CD4-positive, alpha-beta memory T cell (primary cell): ENCODE results near the gene ACOT4. TPM values are rescaled to one million over a fixed set of nuclear protein-coding genes. Genes with fewer than 3 reads are reported as not detected.

Experiments
- CTCF ChIA-PET: fragments of 350-600 bp; sonication (Branson Sonifier 250); formaldehyde crosslinking; loops from one replicate; lab custom pipeline; 2021; ENCODE audit warnings: inconsistent platforms; ENCODE audit not compliant: partially characterized antibody; lab: Charles Lee
- POLR2A ChIA-PET: fragments of 350-600 bp; sonication (Branson Sonifier 250); formaldehyde crosslinking; loops from one replicate; lab custom pipeline; 2021; ENCODE audit not compliant: partially characterized antibody; lab: Charles Lee
- DNase-seq, 5 donors: peaks; one replicate each; pipeline versions ENCODE4 v3.0.0 to v3.0.0-alpha.2; 2020 to 2022; ENCODE audit warnings: mixed read lengths in 1 of 5
- H3K27ac ChIP-seq: one replicate; pipeline ENCODE4 v1.7.0; 2013; ENCODE audit warnings: low read depth, low read length
- H3K27me3 ChIP-seq: 2 replicates; pipeline ENCODE4 v1.7.0; 2013; ENCODE audit warnings: mild to moderate bottlenecking, low read length, moderate library complexity; ENCODE audit not compliant: insufficient read depth
- H3K36me3 ChIP-seq: 2 replicates; pipeline ENCODE4 v1.7.0; 2013; ENCODE audit warnings: mild to moderate bottlenecking, low read length, moderate library complexity; ENCODE audit not compliant: insufficient read depth
- H3K4me1 ChIP-seq: 2 replicates; pipeline ENCODE4 v1.7.0; 2013; ENCODE audit warnings: mild to moderate bottlenecking, low read length, moderate library complexity; ENCODE audit not compliant: insufficient read depth
- H3K4me3 ChIP-seq, 2 donors: one replicate each; pipeline ENCODE4 v1.7.0; 2013; ENCODE audit warnings: low read length in 2 of 2, mild to moderate bottlenecking in 1 of 2
- H3K9me3 ChIP-seq, 2 donors: one replicate each; pipeline ENCODE4 v1.7.0; 2013; ENCODE audit warnings: low read length in 2 of 2, control low read depth in 1 of 2; ENCODE audit not compliant: control insufficient read depth in 1 of 2
- H3K27ac Mint-ChIP-seq, 7 donors: one replicate each; pipeline ENCODE4 v1.8.0; 2020 to 2021; ENCODE audit warnings: mixed read lengths in 7 of 7, mild to moderate bottlenecking in 6 of 7, inconsistent platforms in 3 of 7, moderate library complexity in 3 of 7
- H3K27me3 Mint-ChIP-seq, 2 donors: one replicate each; pipeline ENCODE4 v1.8.0; 2020 to 2021; ENCODE audit warnings: mixed read lengths in 2 of 2
- H3K36me3 Mint-ChIP-seq, 2 donors: one replicate each; pipeline ENCODE4 v1.8.0; 2020 to 2021; ENCODE audit warnings: mixed read lengths in 2 of 2, inconsistent platforms in 1 of 2, mild to moderate bottlenecking in 1 of 2
- H3K4me1 Mint-ChIP-seq, 4 donors: one replicate each; pipeline ENCODE4 v1.8.0; 2020 to 2021; ENCODE audit warnings: mixed read lengths in 4 of 4, mild to moderate bottlenecking in 1 of 4
- H3K4me3 Mint-ChIP-seq, 8 donors: one replicate each; pipeline ENCODE4 v1.8.0; 2020 to 2021; ENCODE audit warnings: mixed read lengths in 8 of 8, mild to moderate bottlenecking in 7 of 8, moderate library complexity in 6 of 8, inconsistent platforms in 3 of 8
- H3K9me3 Mint-ChIP-seq, 8 donors: one replicate each; pipeline ENCODE4 v1.8.0; 2020 to 2021; ENCODE audit warnings: mixed read lengths in 8 of 8, mild to moderate bottlenecking in 5 of 8, inconsistent platforms in 3 of 8, moderate library complexity in 1 of 8
- intact Hi-C: fragments of 100-400 bp; cut with micrococcal nuclease; formaldehyde crosslinking; loops from one replicate; pipeline ENCODE4 v1.15.1; 2023
- polyA plus RNA-seq, 2 donors: library from polyadenylated mRNA; unstranded; fragments of 300-500 nt; fragmentation: Illumina TruSeq; gene quantifications; one replicate each; pipeline ENCODE4 v1.2.3, GENCODE V29; 2021
- total RNA-seq, 2 experiments: library from RNA; stranded (reverse); gene quantifications; one replicate each; pipeline ENCODE4 v1.2.3, GENCODE V29; 2021

ACOT4 gene
- total and polyA plus RNA-seq, 4 experiments from 2014 or later, result 1.2 to 8.1 (median 3.3) TPM

GRCh38 chr14:73640796-73641365, 49.2 kb downstream of the ACOT4 start:
- Histone ChIP-seq H3K4me1 (peaks cover 10% of the 10 kb centered on the region), H3K27me3 (no peaks in the 10 kb centered on the region), H3K9me3 (no peaks in the 10 kb centered on the region), H3K36me3 (no peaks in the 10 kb centered on the region), H3K4me3 (no peak overlapping the region), H3K27ac (no peak overlapping the region)
- Mint-ChIP-seq H3K27me3 (no peaks in the 10 kb centered on the region), H3K27ac (peak overlapping the region in 1 of 7 donors; percentile 37), H3K36me3 (peaks cover 0 to 4% of the 10 kb centered on the region in 2 donors), H3K9me3 (no peaks in the 10 kb centered on the region), H3K4me1 (peaks cover 11 to 17% (median 16%) of the 10 kb centered on the region in 4 donors), H3K4me3 (no peak overlapping the region)
- intact Hi-C loops, result no loop called here
- no peak for DNase-seq
- ChIA-PET CTCF (interaction anchor here (1.5 kb wide), 1 partner anchor 70 kb away, joined by 4 read pairs; no protein-coding TSS in a partner anchor), POLR2A (no interaction called here)

GRCh38 chr14:73644531-73645247, 53.0 kb downstream of the ACOT4 start, which contains the start of gene DNAL1:
Gene DNAL1 (plus strand): TSS chr14:73644986. CDS start chr14:73645040, 54 bp downstream.
- peak; percentile 88 to 90 (median 89) for DNase-seq
- H3K27me3 ChIP-seq, result no peaks in the 10 kb centered on the region
- CTCF ChIA-PET, result interaction anchor here (0.8 to 2.3 kb wide), 6 partner anchors 12 to 181 kb away, joined by 3 to 18 read pairs (median 4); no protein-coding TSS in a partner anchor
- POLR2A ChIA-PET, result interaction anchor here (0.5 to 2.6 kb wide), 13 partner anchors 9 to 509 kb away, joined by 3 to 17 read pairs (median 4); partner anchors contain the start of genes ACOT2, ACOT4, ACOT6 and PSEN1
- Mint-ChIP-seq H3K27me3 (no peaks in the 10 kb centered on the region), H3K27ac (peak within 1 kb of the TSS; percentile 76 to 97 (median 97)), H3K4me1 (peaks cover 11 to 19% (median 17%) of the 10 kb centered on the region in 4 donors), H3K4me3 (peak within 1 kb of the TSS; percentile 89 to 99 (median 95)), H3K9me3 (no peaks in the 10 kb centered on the region), H3K36me3 (peaks cover 0 to 4% of the 10 kb centered on the region in 2 donors)
- peak within 1 kb of the TSS; percentile 73 to 81 for H3K4me3 ChIP-seq
- H3K36me3 ChIP-seq, result no peaks in the 10 kb centered on the region
- no peaks in the 10 kb centered on the region for H3K9me3 ChIP-seq
- H3K27ac ChIP-seq, result peak within 1 kb of the TSS; percentile 64
- intact Hi-C loops, result loop anchor here (1.0 kb wide), 1 partner anchor 70 kb away; the partner anchor contains the start of gene PNMA1
- peaks cover 11% of the 10 kb centered on the region for H3K4me1 ChIP-seq

- H3K36me3 Mint-ChIP-seq, result peaks cover 0 to 4% of the 10 kb centered on the region in 2 donors
- peak overlapping the region; percentile 89 to 99 (median 95) for H3K4me3 Mint-ChIP-seq
- ChIA-PET POLR2A (interaction anchor here (0.9 to 2.6 kb wide), 9 partner anchors 9 to 587 kb away, joined by 3 to 17 read pairs (median 8); partner anchors contain the start of genes ACOT2, ACOT4, ACOT6 and RBM25), CTCF (interaction anchor here (0.8 to 2.3 kb wide), 5 partner anchors 12 to 181 kb away, joined by 3 to 18 read pairs (median 4); no protein-coding TSS in a partner anchor)
- peak overlapping the region; percentile 76 to 97 (median 97) for H3K27ac Mint-ChIP-seq
- H3K9me3 Mint-ChIP-seq, result no peaks in the 10 kb centered on the region
- H3K27ac ChIP-seq, result peak overlapping the region; percentile 64
- H3K27me3 ChIP-seq, result no peaks in the 10 kb centered on the region
- intact Hi-C loops, result no loop called here
- no peaks in the 10 kb centered on the region for H3K27me3 Mint-ChIP-seq
- no peak for DNase-seq
- H3K4me1 ChIP-seq, result peaks cover 11% of the 10 kb centered on the region
- H3K9me3 ChIP-seq, result no peaks in the 10 kb centered on the region
- H3K36me3 ChIP-seq, result no peaks in the 10 kb centered on the region
- H3K4me1 Mint-ChIP-seq, result peaks cover 11 to 19% (median 17%) of the 10 kb centered on the region in 4 donors
- peak overlapping the region; percentile 73 to 81 for H3K4me3 ChIP-seq
Observed at GRCh38 chr14:73645248-73645610, 53.6 kb downstream of the ACOT4 start.

Other genes with a start within 250 kb of the ACOT4 start
- gene NUMB, start 133.3 kb upstream of the ACOT4 start, total RNA-seq, result 10 to 100 TPM; 45.3 to 47.3 TPM
- gene NUMB, start 133.3 kb upstream of the ACOT4 start, polyA plus RNA-seq, result 10 to 100 TPM; 31.1 to 46.1 TPM
- gene RIOX1, start 100.9 kb upstream of the ACOT4 start, total RNA-seq, result 10 to 100 TPM; 34.8 to 37.0 TPM
- gene RIOX1, start 100.9 kb upstream of the ACOT4 start, polyA plus RNA-seq, result 10 to 100 TPM; 19.9 to 39.2 TPM
- 1 to 10 TPM; 2.1 to 2.7 TPM for gene ACOT1, start 54.7 kb upstream of the ACOT4 start, total RNA-seq
- gene ACOT1, start 54.7 kb upstream of the ACOT4 start, polyA plus RNA-seq, result 1 to 10 TPM; 3.6 to 7.1 TPM
- under 1 TPM in 1 of 2 experiments, not detected in 1; 0.09 TPM for gene HEATR4, start 32.9 kb upstream of the ACOT4 start, total RNA-seq
- under 1 TPM in 1 of 2 donors, not detected in 1; 0.64 TPM for gene HEATR4, start 32.9 kb upstream of the ACOT4 start, polyA plus RNA-seq
- gene ACOT2, start 22.7 kb upstream of the ACOT4 start, total RNA-seq, result 1 to 10 TPM; 9.4 to 9.9 TPM
- gene ACOT2, start 22.7 kb upstream of the ACOT4 start, polyA plus RNA-seq, result 10 to 100 TPM; 24.9 to 36.4 TPM
- gene ACOT6, start 20.6 kb downstream of the ACOT4 start, total RNA-seq, result not detected
- gene ACOT6, start 20.6 kb downstream of the ACOT4 start, polyA plus RNA-seq, result not detected
- 1 to 10 TPM; 5.4 to 7.8 TPM for gene DNAL1, start 53.1 kb downstream of the ACOT4 start, total RNA-seq
- gene DNAL1, start 53.1 kb downstream of the ACOT4 start, polyA plus RNA-seq, result 1 to 10 TPM; 8.4 to 8.6 TPM
- 10 to 100 TPM; 53.3 to 59.3 TPM for gene PNMA1, start 122.5 kb downstream of the ACOT4 start, total RNA-seq
- 10 to 100 TPM; 47.8 to 56.3 TPM for gene PNMA1, start 122.5 kb downstream of the ACOT4 start, polyA plus RNA-seq